ENCODE measurements around the gene PELO.

DNA sequence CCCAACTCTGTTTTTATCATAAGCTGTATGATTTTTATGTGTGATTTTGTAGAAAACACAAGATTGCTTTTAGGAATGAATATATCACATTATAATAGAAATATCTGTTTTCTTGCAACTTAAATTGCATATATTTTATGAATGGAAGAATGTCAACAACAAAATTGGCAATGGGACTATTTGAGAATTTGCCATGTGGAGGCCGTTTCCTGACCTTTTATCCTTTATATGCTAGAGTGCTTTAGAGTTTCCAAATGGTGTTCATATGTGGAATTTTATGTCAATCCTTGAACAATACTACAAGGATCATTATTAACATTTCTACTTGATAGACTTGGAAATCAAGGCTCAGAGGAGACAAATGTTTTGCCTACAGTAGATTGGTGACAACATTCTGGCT is 34.2 kb downstream of the PELO start:
- TF ChIP-seq CBFB (CRISPR knock-in tag; IDR thresholded peaks at IDR 0.05; ENCODE audit: low read depth) (no peak), IRF2 (CRISPR knock-in tag; IDR thresholded peaks at IDR 0.05; ENCODE audit: borderline replicate concordance, low read depth) (no peak), RORB (CRISPR knock-in tag; IDR thresholded peaks at IDR 0.05) (no peak), CREB1 (CRISPR knock-in tag; IDR thresholded peaks at IDR 0.05) (no peak), TEAD4 (CRISPR knock-in tag; IDR thresholded peaks at IDR 0.05) (no peak)
- TF ChIP-seq, protein P1, sequence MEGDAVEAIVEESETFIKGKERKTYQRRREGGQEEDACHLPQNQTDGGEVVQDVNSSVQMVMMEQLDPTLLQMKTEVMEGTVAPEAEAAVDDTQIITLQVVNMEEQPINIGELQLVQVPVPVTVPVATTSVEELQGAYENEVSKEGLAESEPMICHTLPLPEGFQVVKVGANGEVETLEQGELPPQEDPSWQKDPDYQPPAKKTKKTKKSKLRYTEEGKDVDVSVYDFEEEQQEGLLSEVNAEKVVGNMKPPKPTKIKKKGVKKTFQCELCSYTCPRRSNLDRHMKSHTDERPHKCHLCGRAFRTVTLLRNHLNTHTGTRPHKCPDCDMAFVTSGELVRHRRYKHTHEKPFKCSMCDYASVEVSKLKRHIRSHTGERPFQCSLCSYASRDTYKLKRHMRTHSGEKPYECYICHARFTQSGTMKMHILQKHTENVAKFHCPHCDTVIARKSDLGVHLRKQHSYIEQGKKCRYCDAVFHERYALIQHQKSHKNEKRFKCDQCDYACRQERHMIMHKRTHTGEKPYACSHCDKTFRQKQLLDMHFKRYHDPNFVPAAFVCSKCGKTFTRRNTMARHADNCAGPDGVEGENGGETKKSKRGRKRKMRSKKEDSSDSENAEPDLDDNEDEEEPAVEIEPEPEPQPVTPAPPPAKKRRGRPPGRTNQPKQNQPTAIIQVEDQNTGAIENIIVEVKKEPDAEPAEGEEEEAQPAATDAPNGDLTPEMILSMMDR (IDR thresholded peaks at IDR 0.05) = no peak
- TF ChIP-seq, protein P2, sequence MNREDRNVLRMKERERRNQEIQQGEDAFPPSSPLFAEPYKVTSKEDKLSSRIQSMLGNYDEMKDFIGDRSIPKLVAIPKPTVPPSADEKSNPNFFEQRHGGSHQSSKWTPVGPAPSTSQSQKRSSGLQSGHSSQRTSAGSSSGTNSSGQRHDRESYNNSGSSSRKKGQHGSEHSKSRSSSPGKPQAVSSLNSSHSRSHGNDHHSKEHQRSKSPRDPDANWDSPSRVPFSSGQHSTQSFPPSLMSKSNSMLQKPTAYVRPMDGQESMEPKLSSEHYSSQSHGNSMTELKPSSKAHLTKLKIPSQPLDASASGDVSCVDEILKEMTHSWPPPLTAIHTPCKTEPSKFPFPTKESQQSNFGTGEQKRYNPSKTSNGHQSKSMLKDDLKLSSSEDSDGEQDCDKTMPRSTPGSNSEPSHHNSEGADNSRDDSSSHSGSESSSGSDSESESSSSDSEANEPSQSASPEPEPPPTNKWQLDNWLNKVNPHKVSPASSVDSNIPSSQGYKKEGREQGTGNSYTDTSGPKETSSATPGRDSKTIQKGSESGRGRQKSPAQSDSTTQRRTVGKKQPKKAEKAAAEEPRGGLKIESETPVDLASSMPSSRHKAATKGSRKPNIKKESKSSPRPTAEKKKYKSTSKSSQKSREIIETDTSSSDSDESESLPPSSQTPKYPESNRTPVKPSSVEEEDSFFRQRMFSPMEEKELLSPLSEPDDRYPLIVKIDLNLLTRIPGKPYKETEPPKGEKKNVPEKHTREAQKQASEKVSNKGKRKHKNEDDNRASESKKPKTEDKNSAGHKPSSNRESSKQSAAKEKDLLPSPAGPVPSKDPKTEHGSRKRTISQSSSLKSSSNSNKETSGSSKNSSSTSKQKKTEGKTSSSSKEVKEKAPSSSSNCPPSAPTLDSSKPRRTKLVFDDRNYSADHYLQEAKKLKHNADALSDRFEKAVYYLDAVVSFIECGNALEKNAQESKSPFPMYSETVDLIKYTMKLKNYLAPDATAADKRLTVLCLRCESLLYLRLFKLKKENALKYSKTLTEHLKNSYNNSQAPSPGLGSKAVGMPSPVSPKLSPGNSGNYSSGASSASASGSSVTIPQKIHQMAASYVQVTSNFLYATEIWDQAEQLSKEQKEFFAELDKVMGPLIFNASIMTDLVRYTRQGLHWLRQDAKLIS (CRISPR knock-in tag; IDR thresholded peaks at IDR 0.05; ENCODE audit: borderline replicate concordance) = no peak
- TF ChIP-seq, protein P3, sequence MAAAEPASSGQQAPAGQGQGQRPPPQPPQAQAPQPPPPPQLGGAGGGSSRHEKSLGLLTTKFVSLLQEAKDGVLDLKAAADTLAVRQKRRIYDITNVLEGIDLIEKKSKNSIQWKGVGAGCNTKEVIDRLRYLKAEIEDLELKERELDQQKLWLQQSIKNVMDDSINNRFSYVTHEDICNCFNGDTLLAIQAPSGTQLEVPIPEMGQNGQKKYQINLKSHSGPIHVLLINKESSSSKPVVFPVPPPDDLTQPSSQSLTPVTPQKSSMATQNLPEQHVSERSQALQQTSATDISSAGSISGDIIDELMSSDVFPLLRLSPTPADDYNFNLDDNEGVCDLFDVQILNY (CRISPR knock-in tag; IDR thresholded peaks at IDR 0.05) = no peak
- TF ChIP-seq, protein P4, sequence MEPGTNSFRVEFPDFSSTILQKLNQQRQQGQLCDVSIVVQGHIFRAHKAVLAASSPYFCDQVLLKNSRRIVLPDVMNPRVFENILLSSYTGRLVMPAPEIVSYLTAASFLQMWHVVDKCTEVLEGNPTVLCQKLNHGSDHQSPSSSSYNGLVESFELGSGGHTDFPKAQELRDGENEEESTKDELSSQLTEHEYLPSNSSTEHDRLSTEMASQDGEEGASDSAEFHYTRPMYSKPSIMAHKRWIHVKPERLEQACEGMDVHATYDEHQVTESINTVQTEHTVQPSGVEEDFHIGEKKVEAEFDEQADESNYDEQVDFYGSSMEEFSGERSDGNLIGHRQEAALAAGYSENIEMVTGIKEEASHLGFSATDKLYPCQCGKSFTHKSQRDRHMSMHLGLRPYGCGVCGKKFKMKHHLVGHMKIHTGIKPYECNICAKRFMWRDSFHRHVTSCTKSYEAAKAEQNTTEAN (CRISPR knock-in tag; IDR thresholded peaks at IDR 0.05) = no peak
- TF ChIP-seq, protein P5, sequence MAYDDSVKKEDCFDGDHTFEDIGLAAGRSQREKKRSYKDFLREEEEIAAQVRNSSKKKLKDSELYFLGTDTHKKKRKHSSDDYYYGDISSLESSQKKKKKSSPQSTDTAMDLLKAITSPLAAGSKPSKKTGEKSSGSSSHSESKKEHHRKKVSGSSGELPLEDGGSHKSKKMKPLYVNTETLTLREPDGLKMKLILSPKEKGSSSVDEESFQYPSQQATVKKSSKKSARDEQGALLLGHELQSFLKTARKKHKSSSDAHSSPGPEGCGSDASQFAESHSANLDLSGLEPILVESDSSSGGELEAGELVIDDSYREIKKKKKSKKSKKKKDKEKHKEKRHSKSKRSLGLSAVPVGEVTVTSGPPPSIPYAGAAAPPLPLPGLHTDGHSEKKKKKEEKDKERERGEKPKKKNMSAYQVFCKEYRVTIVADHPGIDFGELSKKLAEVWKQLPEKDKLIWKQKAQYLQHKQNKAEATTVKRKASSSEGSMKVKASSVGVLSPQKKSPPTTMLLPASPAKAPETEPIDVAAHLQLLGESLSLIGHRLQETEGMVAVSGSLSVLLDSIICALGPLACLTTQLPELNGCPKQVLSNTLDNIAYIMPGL (CRISPR knock-in tag; IDR thresholded peaks at IDR 0.05) = no peak
- TF ChIP-seq, protein P6, sequence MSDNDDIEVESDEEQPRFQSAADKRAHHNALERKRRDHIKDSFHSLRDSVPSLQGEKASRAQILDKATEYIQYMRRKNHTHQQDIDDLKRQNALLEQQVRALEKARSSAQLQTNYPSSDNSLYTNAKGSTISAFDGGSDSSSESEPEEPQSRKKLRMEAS (CRISPR knock-in tag; IDR thresholded peaks at IDR 0.05) = no peak
